Uterus (tissue), 4 donors: Measurements from ENCODE around the gene CTCFL. TPM values are rescaled to one million over a fixed set of nuclear protein-coding genes. Genes with fewer than 3 reads are reported as not detected.
"Not testable (repeated sequence)": the region's sequence is repeated elsewhere in the genome, so short reads cannot be mapped to it uniquely, and the experiment has no call there.

ENCODE experiments used
- DNase-seq, 2 donors: peaks; one replicate each; pipeline ENCODE4 v3.0.0-alpha.2; 2019 to 2020
- H3K27ac ChIP-seq, 2 donors: fragments of 200-600 bp; sonication (generic); 1 replicate in 1 of 2; 2 replicates in 1 of 2; pipeline ENCODE4 v1.5.1; 2016 to 2018
- H3K27me3 ChIP-seq, 2 donors: fragments of 200-600 bp; sonication (generic); one replicate each; pipeline ENCODE4 v1.5.1; 2018 to 2019; ENCODE audit warnings: control low read depth in 1 of 2
- H3K36me3 ChIP-seq, 2 donors: fragments of 200-600 bp; sonication (generic); one replicate each; pipeline ENCODE4 v1.5.1; 2019; ENCODE audit warnings: control low read depth in 1 of 2
- H3K4me1 ChIP-seq, 2 donors: fragments of 200-600 bp; sonication (generic); one replicate each; pipeline ENCODE4 v1.5.1; 2018 to 2019; ENCODE audit warnings: control low read depth in 1 of 2
- H3K4me3 ChIP-seq, 2 donors: fragments of 200-600 bp; sonication (generic); 1 replicate in 1 of 2; 2 replicates in 1 of 2; pipeline ENCODE4 v1.5.1; 2018 to 2019; ENCODE audit warnings: mild to moderate bottlenecking in 1 of 2
- H3K9me3 ChIP-seq, 2 donors: fragments of 200-600 bp; sonication (generic); one replicate each; pipeline ENCODE4 v1.5.1; 2019; ENCODE audit warnings: control low read depth in 1 of 2
- POLR2A ChIP-seq, 2 donors: fragments of 450-650 bp; IDR thresholded peaks; one replicate each; pipeline ENCODE4 v1.6.1; 2016; ENCODE audit warnings: antibody characterized with exemption in 2 of 2, mild to moderate bottlenecking in 1 of 2, moderate library complexity in 1 of 2
- intact Hi-C: fragments of 100-400 bp; cut with DNase I; formaldehyde crosslinking; loops from one replicate; pipeline ENCODE4 v1.15.1; 2023; ENCODE audit warnings: low total_unique reads
- total RNA-seq, 4 donors: library from RNA; depleted of rRNA in 3 of 4; stranded (reverse); fragments of >200 nt in 3 of 4; gene quantifications; one replicate each; pipeline versions ENCODE4 v1.1.0 to v1.2.4, GENCODE V29; 2014 to 2023
- TF ChIP-seq, protein P1 (sequence below), 4 experiments: fragments of 200-600 bp in 2 of 4; fragments of 450-650 bp in 2 of 4; sonication (generic) in 2 of 4; IDR thresholded peaks; one replicate each; pipeline ENCODE4 v1.5.1; 2016 to 2019; ENCODE audit warnings: antibody characterized with exemption in 4 of 4, mild to moderate bottlenecking in 2 of 4, moderate library complexity in 1 of 4
- donor health status: DM: yes; HTN: yes; CAD: no.

CTCFL gene
- total RNA-seq, 4 donors from 2014 or later = 0.07 TPM; not detected in 3

GRCh38 chr20:57522380-57523140 lies 2.4 kb downstream of the CTCFL start:
- TF ChIP-seq POLR2A (IDR thresholded peaks at IDR 0.05) = no peak
- TF ChIP-seq, protein P1, sequence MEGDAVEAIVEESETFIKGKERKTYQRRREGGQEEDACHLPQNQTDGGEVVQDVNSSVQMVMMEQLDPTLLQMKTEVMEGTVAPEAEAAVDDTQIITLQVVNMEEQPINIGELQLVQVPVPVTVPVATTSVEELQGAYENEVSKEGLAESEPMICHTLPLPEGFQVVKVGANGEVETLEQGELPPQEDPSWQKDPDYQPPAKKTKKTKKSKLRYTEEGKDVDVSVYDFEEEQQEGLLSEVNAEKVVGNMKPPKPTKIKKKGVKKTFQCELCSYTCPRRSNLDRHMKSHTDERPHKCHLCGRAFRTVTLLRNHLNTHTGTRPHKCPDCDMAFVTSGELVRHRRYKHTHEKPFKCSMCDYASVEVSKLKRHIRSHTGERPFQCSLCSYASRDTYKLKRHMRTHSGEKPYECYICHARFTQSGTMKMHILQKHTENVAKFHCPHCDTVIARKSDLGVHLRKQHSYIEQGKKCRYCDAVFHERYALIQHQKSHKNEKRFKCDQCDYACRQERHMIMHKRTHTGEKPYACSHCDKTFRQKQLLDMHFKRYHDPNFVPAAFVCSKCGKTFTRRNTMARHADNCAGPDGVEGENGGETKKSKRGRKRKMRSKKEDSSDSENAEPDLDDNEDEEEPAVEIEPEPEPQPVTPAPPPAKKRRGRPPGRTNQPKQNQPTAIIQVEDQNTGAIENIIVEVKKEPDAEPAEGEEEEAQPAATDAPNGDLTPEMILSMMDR (IDR thresholded peaks at IDR 0.05) = no peak
- Histone ChIP-seq H3K4me3 (no peak overlapping the region), H3K36me3 (no peaks in the 10 kb centered on the region), H3K9me3 (no peaks in the 10 kb centered on the region), H3K4me1 (no peaks in the 10 kb centered on the region), H3K27me3 (no peaks in the 10 kb centered on the region), H3K27ac (no peak overlapping the region)
- DNase-seq = no peak
- intact Hi-C loops = no loop called here

DNA sequence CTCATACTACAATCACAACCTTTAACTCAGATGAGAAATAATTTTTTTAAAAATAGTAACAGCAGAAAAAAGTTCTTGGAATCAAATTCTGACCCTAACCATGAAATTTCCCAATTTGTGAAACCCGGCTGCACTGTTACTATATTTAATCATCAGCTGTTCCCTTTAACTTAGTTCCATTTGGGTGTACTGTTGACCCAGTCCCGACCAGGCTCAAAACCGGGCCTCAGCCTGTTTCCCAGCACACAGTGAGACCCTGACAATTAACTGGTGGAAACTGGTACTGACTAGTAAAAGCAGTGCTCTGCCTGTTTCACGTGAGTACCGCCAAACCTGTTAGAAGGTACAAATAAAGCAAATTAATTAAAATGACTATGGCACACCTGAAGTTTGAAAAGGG lies 7.0 kb downstream of the CTCFL start:
- Histone ChIP-seq H3K27me3 (no peaks in the 10 kb centered on the region), H3K4me1 (no peaks in the 10 kb centered on the region), H3K9me3 (no peaks in the 10 kb centered on the region), H3K4me3 (no peak overlapping the region), H3K27ac (no peak overlapping the region), H3K36me3 (no peaks in the 10 kb centered on the region)
- TF ChIP-seq POLR2A (IDR thresholded peaks at IDR 0.05) = no peak
- TF ChIP-seq, protein P1 (IDR thresholded peaks at IDR 0.05) = no peak
- no peak for DNase-seq
- intact Hi-C loops = loop anchor here (10.0 kb wide), 1 partner anchor 697 kb away; no protein-coding TSS in a partner anchor

DNA sequence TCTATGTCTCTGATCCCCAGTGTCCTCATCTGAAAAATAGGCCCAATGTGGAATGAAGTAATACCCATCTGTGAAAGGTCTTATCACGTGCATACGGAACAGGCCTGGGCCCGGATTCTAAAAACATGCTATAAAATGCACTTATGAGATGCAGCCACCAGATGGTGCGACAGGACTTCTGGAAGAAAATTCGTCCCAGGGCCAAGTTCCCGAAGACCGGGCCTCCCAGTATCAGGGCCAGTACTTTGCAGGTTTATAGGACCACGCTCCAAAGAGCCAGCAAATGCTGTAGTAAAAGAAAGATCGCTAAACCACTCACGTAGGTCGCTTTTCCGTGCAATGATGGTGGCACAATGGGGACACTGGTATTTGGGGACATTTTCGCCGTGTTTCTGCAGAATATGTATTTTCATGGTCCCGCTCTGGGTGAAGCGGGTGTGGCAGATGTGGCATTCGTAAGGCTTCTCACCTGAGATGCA lies 10.6 kb downstream of the CTCFL start:
- DNase-seq = peak; percentile 71 to 78
- Histone ChIP-seq H3K4me1 (no peaks in the 10 kb centered on the region), H3K9me3 (no peaks in the 10 kb centered on the region), H3K4me3 (no peak overlapping the region), H3K27ac (no peak overlapping the region), H3K27me3 (no peaks in the 10 kb centered on the region), H3K36me3 (no peaks in the 10 kb centered on the region)
- intact Hi-C loops = loop anchor here (5.0 to 10.0 kb wide), 2 partner anchors 78 to 700 kb away; no protein-coding TSS in a partner anchor
- TF ChIP-seq, protein P1 (IDR thresholded peaks at IDR 0.05) = peak; percentile 79 to 92 (median 88)
- TF ChIP-seq POLR2A (IDR thresholded peaks at IDR 0.05) = no peak

DNA sequence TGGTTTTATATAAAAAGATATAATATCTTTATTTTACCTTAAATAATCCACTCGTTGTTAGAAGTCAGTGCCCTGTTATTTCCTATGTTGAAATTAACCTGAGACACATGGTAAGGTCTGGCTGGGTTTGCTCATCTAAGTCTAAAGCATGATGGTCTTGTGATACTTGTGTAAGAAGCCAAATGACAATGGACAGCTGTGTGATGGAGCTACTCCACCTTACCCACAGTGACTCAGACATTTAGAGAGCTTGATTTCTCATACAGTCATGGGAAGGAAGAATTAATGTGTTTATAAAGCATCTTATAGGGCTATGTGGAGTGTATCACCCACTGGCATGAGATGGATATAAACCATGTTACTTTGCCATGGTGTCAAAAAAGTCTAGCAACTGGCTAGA lies 11.7 kb downstream of the CTCFL start:
- Histone ChIP-seq H3K9me3 (no peaks in the 10 kb centered on the region), H3K27me3 (no peaks in the 10 kb centered on the region), H3K4me1 (no peaks in the 10 kb centered on the region), H3K36me3 (no peaks in the 10 kb centered on the region), H3K27ac (no peak overlapping the region), H3K4me3 (no peak overlapping the region)
- no peak for DNase-seq
- TF ChIP-seq POLR2A (IDR thresholded peaks at IDR 0.05) = no peak
- TF ChIP-seq, protein P1 (IDR thresholded peaks at IDR 0.05) = no peak
- intact Hi-C loops = loop anchor here (5.0 to 10.0 kb wide), 2 partner anchors 79 to 702 kb away; no protein-coding TSS in a partner anchor

- no peaks in the 10 kb centered on the region for H3K9me3 ChIP-seq
- no peak for DNase-seq
- TF ChIP-seq, protein P1 (IDR thresholded peaks at IDR 0.05) = no peak
- TF ChIP-seq POLR2A (IDR thresholded peaks at IDR 0.05) = no peak
- no peaks in the 10 kb centered on the region for H3K36me3 ChIP-seq
- no peaks in the 10 kb centered on the region for H3K27me3 ChIP-seq
- intact Hi-C loops = loop anchor here (5.0 to 10.0 kb wide), 2 partner anchors 80 to 702 kb away; no protein-coding TSS in a partner anchor
- no peak overlapping the region for H3K27ac ChIP-seq
- H3K4me3 ChIP-seq = no peak overlapping the region
- H3K4me1 ChIP-seq = no peaks in the 10 kb centered on the region
These were observed 12.5 kb downstream of the CTCFL start for GRCh38 chr20:57512432-57512831.

DNA sequence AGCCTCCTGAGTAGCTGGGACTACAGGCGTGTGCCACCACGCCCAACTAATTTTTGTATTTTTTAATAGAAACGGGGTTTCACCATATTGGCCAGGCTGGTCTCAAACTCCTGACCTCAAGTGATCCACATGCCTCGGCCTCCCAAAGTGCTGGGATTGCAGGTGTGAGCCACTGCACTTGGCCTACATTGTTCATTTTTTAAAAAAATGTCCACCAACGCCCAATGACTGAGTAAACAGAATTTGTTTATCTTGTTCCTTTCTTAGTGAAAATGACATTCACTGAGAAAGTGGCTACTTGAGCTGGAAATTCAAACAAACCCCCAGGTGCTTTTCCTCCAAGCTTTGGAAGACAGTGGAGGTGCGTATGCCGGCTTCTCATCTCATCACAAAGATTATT lies 13.2 kb downstream of the CTCFL start:
- not testable (repeated sequence) for H3K36me3 ChIP-seq, H3K4me3 ChIP-seq, H3K9me3 ChIP-seq, H3K4me1 ChIP-seq, DNase-seq, H3K27me3 ChIP-seq, H3K27ac ChIP-seq
- intact Hi-C loops = loop anchor here (5.0 to 10.0 kb wide), 2 partner anchors 81 to 703 kb away; no protein-coding TSS in a partner anchor
